Measurements from ENCODE around the gene LENG9. TPM values are rescaled to one million over a fixed set of nuclear protein-coding genes. Genes with fewer than 3 reads are reported as not detected.

Gene LENG9
- total RNA-seq, 4 donors from 2014 or later: 4.2 to 9.6 (median 6.7) TPM

DNA sequence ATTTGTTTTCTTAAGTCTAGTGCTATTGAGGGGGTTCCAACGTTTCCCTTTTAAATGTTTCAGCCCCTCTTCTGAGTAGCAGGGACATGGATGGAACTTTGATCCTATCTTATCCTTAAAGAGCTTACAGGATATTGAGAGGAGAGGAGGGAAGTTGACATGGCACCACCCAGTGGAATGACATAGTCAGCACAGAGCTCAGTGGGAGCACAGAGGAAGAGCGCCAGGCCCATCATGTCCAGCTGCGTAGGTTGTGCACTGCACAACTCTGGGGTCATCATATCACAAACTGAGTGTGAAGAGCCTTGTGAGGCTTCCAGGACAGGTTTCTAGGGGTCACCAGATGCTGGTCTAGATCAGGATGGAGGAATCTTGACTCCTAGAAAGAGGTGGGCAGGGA lies 14.1 kb upstream of the LENG9 start:
- TF ChIP-seq CTCF (IDR thresholded peaks at IDR 0.05; ENCODE audit: low read depth): no peak

- no peak for TF ChIP-seq CTCF (IDR thresholded peaks at IDR 0.05; ENCODE audit: low read depth)
Observed at GRCh38 chr19:54475706-54476105, 12.1 kb upstream of the LENG9 start.

DNA sequence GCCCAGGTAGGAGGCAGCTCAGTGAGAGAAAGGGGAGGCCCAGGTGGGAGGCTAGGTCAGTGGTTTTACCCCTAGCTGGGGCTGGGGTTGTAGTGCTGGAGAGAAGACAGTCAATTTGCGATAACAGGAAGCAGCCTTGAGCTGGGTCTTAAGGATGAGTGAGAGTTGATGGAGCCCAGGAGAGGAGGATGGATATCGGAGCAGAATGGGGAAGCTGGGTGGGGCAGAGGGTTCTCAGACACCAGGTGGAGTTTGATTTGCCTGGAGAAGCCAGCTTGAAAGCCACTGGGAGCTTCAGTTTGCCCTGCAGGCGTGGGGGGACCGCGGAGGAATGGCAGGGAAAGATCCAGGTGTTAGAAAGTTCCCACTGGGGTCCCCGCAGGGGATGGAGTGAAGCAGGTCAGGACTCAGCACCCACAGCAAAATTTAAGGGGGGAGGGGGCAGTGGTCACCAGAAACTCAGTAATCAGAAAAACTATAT lies 10.4 kb upstream of the LENG9 start:
- TF ChIP-seq CTCF (IDR thresholded peaks at IDR 0.05; ENCODE audit: low read depth): no peak

GRCh38 chr19:54473071-54473891 lies 9.7 kb upstream of the LENG9 start, which contains the start of gene CDC42EP5:
TSS of gene CDC42EP5 (minus strand) at chr19:54473296. CDS start at chr19:54465547, 7,749 bp downstream.
- no peak for TF ChIP-seq CTCF (IDR thresholded peaks at IDR 0.05; ENCODE audit: low read depth)

GRCh38 chr19:54470991-54471782 lies 7.6 kb upstream of the LENG9 start:
- no peak for TF ChIP-seq CTCF (IDR thresholded peaks at IDR 0.05; ENCODE audit: low read depth)

- no peak for TF ChIP-seq CTCF (IDR thresholded peaks at IDR 0.05; ENCODE audit: low read depth)
Observed at GRCh38 chr19:54470276-54470887, 6.8 kb upstream of the LENG9 start.
